ENCODE results near the gene A4GNT.

Gene A4GNT

GRCh38 chr3:138078096-138078495, 54.1 kb downstream of the A4GNT start:
- DNase-seq: no peak
